NCI-H2171 (cell line): ENCODE data around the gene FAM199X.
"Not testable (repeated sequence)": the region's sequence is repeated elsewhere in the genome, so short reads cannot be mapped to it uniquely, and the experiment has no call there.

Experiments
- DNase-seq: peaks from one replicate; lab custom pipeline; 2025; lab: John Stamatoyannopoulos, UW

The FAM199X gene

DNA sequence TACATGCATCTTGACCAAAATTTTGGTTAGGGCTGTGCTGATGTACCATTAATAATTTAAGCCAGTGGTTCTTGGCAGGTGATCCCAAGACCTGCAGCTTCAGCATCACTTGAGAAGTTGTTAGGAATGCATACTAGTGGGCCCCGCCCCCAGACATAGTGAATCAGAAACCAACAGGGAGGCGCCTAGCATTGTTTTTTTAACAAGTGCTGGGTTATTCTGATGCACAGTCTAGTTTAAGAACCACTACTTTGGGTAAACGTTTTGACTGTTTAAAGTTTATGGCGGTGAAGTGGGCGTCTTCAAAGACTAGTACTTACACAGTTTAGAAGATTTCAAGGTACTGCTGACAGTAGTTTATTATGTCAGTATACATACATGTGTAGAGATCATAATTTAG, 23.6 kb downstream of the FAM199X start:
- DNase-seq: no peak

DNA sequence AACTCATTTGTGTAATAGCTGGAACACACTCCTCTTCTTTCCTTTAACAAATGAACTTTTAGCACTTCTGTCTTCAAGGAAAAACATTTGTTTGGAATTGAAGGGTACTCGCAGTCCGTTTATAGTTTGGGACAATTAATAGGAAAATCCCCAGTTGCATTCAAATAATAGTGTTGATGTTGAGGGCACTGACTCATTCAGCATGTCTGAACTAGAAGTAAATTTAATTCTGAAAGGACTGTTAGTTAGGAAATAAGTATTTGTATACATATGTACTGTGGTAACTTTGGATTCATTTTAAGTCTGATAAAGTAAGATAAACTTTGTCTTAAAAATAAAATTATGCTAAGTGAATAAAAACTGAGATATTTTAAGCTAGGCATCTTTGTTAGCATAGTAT, 27.2 kb downstream of the FAM199X start:
- no peak for DNase-seq

DNA sequence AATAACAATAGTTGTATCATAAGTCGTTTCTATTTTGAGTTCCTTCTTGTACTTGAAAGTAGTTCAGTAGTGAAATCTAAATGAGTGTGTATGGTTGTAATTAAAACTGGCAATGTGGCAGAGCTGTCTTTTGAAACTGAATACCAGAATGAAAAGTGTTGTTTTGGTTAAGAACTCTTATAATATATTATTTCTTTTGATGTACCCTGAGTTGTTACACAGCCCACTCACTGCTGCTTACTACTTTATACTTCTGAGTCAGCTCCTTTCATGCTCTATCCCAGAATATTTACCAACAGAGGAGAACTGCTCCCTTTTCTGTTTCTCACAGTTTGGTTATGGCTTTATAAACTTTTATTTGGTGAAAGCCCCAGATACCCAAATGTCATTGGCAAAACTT, 28.8 kb downstream of the FAM199X start:
- no peak for DNase-seq

DNA sequence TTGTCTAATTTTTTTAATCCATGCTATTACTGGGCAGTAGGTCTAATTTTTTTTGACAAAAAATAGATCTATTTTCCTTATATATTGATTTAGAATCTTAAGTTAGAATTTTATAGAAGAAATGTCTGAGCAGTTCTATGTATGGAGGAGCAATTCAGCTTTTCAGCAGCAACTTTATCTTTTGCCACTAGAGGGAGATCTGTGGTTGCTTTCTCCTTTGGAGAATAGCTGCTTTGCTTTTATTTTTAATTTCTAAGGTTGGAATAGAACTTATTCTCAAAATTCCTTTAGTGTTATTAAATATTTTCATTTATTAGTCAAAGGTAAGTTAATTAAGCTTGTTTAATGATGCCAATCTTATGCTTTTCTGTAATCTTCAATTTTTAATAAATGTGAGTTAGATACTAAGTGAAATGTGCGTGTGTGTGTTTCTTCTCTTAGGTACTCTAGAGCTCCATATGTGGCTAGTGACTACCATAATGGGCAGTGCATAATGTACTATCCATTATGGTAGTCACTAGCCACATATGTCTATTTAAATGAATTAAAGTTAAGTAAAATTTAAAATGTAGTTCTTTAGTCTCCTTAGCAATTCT, 29.3 kb downstream of the FAM199X start:
- no peak for DNase-seq

DNA sequence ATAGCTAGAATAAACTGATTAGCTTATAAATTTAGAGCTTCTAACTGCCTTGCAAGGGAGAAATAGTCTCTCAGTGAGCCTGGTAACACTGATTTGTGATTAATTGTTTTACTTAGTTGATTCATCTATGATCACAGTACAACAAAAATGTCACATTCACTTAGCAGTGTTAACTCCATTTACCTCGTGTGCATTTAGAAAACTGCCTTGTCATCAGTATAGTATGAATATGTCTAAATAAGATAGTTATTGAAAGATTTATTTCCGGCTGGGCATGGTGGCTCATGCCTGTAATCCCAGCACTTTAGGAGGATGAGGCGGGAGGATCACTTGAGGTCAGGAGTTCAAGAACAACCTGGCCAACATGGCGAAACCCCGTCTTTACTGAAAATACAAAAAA, 39.3 kb downstream of the FAM199X start:
- DNase-seq: no peak

DNA sequence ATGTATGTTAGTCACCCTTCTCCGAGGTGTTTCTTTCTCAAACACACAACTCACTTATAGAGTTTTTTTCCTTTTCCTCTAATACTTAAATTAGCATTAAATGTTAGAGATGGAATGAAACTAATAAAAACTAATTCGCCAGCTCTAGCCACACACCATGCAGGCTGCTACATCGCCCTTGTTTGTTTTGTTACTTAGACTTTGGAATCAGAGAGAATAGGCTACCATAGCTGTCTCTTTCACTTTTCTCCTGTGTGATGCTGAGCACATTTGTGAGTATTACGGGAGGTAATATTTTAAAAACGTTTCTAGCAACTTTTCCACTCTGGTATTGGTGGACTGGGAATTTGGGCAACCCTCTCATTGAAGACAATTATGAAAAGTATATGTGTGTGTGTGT, 44.9 kb downstream of the FAM199X start:
- DNase-seq: no peak

DNA sequence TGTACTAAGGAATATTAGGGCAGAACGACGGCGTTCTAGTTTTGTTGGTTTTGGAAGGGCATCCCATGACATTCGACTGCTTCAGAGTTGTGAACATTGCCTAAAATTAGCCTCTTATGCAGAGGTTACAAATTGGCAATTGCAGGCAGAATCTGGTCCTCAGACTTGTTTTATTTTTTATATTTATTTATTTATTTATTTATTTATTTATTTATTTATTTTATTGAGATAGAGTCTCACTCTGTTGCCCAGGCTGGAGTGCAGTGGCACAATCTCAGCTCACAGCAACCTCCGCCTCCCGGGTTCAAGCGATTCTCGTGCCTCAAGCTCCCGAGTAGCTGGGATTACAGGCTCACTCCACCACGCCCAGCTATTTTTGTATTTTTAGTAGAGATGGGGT, 63.8 kb downstream of the FAM199X start:
- not testable (repeated sequence) for DNase-seq
